Measurements from ENCODE around the gene CA9.

Gene CA9

DNA sequence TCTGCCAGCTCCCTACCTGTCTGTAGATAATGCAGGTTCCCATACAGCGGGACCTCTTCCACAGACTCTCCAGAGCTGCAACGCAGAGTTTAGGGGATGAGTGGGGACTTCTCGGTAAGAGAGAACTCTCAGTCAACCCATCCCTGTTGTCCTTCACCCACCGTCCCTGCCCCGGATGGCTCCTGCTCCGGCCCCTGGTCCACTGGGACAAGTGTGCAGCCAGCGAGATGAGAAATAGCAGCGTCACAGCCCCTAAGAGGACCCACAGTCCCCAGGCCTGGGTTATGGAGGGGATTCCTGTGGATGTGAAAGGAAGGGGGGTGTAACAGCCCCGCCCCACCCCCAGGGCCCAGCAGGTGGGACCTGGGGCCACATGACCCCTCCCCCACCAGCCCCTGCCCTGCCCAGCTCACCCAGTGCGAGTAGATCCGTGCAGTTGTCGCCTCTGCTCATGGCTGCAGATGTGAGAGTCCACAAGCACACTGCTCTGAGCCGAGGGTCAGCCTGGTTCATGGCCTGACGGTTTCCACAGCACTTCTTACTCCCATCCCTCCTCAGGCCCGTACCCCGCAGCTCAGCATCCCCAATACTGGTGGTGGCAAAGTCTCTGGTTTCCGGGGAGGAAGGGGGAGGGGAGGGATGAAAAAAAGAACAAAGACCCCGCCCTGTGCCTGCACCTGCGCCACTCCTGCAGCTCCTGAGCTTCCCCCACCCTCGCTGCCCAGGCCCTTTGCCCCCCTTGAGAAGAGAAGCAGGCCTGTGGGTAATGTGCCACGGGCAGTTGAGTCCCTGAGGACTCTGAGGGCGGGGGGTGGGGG is 23.2 kb upstream of the CA9 start, which contains the start of gene SIT1:
SIT1 (minus strand) TSS at position 591 of the 818 bp plus-strand sequence; CDS start at position 513, 78 bp downstream.
- H3K4me3 ChIP-seq (ENCODE audit: low read depth, low read length), result no peak within 1 kb of the TSS
- DNase-seq (ENCODE audit: low read depth), result no peak
- TF ChIP-seq, protein P1, sequence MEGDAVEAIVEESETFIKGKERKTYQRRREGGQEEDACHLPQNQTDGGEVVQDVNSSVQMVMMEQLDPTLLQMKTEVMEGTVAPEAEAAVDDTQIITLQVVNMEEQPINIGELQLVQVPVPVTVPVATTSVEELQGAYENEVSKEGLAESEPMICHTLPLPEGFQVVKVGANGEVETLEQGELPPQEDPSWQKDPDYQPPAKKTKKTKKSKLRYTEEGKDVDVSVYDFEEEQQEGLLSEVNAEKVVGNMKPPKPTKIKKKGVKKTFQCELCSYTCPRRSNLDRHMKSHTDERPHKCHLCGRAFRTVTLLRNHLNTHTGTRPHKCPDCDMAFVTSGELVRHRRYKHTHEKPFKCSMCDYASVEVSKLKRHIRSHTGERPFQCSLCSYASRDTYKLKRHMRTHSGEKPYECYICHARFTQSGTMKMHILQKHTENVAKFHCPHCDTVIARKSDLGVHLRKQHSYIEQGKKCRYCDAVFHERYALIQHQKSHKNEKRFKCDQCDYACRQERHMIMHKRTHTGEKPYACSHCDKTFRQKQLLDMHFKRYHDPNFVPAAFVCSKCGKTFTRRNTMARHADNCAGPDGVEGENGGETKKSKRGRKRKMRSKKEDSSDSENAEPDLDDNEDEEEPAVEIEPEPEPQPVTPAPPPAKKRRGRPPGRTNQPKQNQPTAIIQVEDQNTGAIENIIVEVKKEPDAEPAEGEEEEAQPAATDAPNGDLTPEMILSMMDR (IDR thresholded peaks at IDR 0.05; ENCODE audit: control insufficient read depth, extremely low read depth, insufficient read depth), result no peak

GRCh38 chr9:35651956-35652828 is 21.5 kb upstream of the CA9 start:
- DNase-seq (ENCODE audit: low read depth), result no peak
- TF ChIP-seq, protein P1 (IDR thresholded peaks at IDR 0.05; ENCODE audit: control insufficient read depth, extremely low read depth, insufficient read depth), result no peak
- no peak overlapping the region for H3K4me3 ChIP-seq (ENCODE audit: low read depth, low read length)

DNA sequence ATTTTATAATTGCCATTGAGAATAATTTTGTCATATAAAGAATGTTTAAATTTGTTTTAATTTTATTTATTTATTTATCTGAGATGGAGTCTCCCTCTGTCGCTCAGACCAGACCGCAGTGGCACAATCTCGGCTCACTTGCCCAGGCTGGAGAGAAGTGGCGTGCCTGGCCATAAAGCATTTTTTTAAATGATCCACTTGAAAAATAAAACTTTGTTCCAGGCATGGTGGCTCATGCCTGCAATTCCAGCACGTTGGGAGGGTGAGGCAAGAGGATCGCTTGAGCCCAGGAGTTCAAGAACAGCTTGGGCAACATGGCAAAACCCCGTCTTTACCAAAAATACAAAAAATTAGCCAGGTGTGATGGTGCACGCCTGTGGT is 20.9 kb upstream of the CA9 start:
- TF ChIP-seq, protein P1 (IDR thresholded peaks at IDR 0.05; ENCODE audit: control insufficient read depth, extremely low read depth, insufficient read depth), result no peak
- no peak overlapping the region for H3K4me3 ChIP-seq (ENCODE audit: low read depth, low read length)
- DNase-seq (ENCODE audit: low read depth), result no peak

GRCh38 chr9:35653611-35654010 is 20.1 kb upstream of the CA9 start:
- DNase-seq (ENCODE audit: low read depth), result no peak
- TF ChIP-seq, protein P1 (IDR thresholded peaks at IDR 0.05; ENCODE audit: control insufficient read depth, extremely low read depth, insufficient read depth), result no peak

DNA sequence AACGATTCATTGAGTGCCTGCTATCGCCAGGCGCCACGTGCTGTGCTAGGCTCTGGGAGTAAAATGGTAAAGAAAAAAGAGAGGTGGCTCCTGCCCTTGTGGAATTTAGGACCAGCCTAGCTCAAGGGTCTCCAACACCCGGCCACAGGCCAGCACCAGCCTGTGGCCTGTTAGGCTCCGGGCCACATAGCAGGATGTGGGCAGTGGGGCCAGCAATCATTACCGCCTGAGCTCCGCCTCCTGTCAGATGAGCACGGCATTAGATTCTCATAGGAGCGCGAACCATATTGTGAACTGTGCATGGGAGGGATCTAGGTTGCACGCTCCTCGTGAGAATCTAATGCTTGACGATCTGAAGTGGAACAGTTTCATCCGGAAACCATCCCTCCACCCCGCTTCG is 17.4 kb upstream of the CA9 start:
- TF ChIP-seq, protein P1 (IDR thresholded peaks at IDR 0.05; ENCODE audit: control insufficient read depth, extremely low read depth, insufficient read depth), result no peak
- no peak for DNase-seq (ENCODE audit: low read depth)
- H3K4me3 ChIP-seq (ENCODE audit: low read depth, low read length), result no peak overlapping the region

More at GRCh38 chr9:35653611-35654010, 20.1 kb upstream of the CA9 start:
- no peak overlapping the region for H3K4me3 ChIP-seq (ENCODE audit: low read depth, low read length)

DNA sequence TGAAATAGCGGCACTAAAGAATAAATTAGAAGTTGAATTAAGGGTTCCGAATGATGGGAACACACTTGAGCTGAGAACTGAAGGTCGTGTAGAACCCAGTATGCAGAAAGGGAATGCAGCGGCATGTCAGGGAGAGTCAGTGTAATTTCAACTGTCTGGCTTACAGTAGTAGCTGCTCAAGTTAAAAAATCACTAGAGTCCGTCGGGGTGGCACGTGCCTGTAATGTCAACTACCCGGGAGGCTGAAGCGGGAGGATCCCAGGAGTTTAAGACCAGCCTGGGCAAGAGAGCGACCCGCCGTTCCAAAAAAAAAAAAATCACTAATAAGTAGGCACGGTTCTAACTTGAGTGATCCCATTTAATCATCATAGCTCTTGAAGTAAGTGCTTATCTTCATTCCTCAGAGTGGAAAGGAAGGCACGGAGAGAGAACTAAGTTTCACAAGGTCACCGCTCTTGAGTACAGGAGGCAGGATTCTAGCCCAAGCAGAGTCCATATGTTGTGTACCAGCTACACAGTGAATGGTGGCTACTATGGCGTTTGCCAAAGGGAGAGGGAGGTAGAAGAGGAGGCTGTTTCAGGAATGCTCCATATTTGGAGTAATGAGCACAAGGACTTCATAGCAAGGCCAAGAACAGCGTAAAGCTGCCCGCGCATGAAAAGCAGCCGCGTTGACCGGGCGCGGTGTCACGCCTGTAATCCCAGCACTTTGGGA is 16.7 kb upstream of the CA9 start:
- peak overlapping the region; percentile 34 for H3K4me3 ChIP-seq (ENCODE audit: low read depth, low read length)
- TF ChIP-seq, protein P1 (IDR thresholded peaks at IDR 0.05; ENCODE audit: control insufficient read depth, extremely low read depth, insufficient read depth), result no peak
- DNase-seq (ENCODE audit: low read depth), result no peak

Data from LNCaP clone FGC (cell line).